Tibial nerve (tissue), 4 donors: Measurements from ENCODE around the gene APOL6. TPM values are rescaled to one million over a fixed set of nuclear protein-coding genes. Genes with fewer than 3 reads are reported as not detected.

Experiments
- DNase-seq, 2 donors: peaks; one replicate each; pipeline ENCODE4 v3.0.0-alpha.2; 2019; ENCODE audit warnings: low spot score in 2 of 2
- H3K27ac ChIP-seq, 4 donors: fragments of 200-600 bp; sonication (generic) in 3 of 4; one replicate each; pipeline ENCODE4 v1.5.1; 2017 to 2019; ENCODE audit warnings: mild to moderate bottlenecking in 1 of 4
- H3K27me3 ChIP-seq, 2 donors: fragments of 200-600 bp; sonication (generic) in 1 of 2; one replicate each; pipeline versions ENCODE4 v1.5.1 to v1.6.0; 2017 to 2019
- H3K36me3 ChIP-seq, 3 donors: fragments of 200-600 bp; sonication (generic); one replicate each; pipeline ENCODE4 v1.5.1; 2018 to 2019
- H3K4me1 ChIP-seq, 4 donors: fragments of 200-600 bp; sonication (generic) in 3 of 4; one replicate each; pipeline ENCODE4 v1.5.1; 2017 to 2019
- H3K4me3 ChIP-seq, 4 donors: fragments of 200-600 bp; sonication (generic) in 3 of 4; one replicate each; pipeline ENCODE4 v1.5.1; 2017 to 2019; ENCODE audit warnings: mild to moderate bottlenecking in 1 of 4, moderate library complexity in 1 of 4
- H3K9me3 ChIP-seq, 4 donors: fragments of 200-600 bp; sonication (generic) in 3 of 4; one replicate each; pipeline ENCODE4 v1.5.1; 2017 to 2019
- CTCF ChIP-seq, 5 experiments: fragments of 200-600 bp in 3 of 5; fragments of 450-650 bp in 2 of 5; sonication (generic) in 3 of 5; IDR thresholded peaks; one replicate each; pipeline ENCODE4 v1.5.1; 2016 to 2019; ENCODE audit warnings: antibody characterized with exemption in 5 of 5, mild to moderate bottlenecking in 3 of 5, moderate library complexity in 2 of 5
- EP300 ChIP-seq, 2 donors: sonication (generic); formaldehyde crosslinking; IDR thresholded peaks; one replicate each; pipeline ENCODE4 v1.6.1; 2017; ENCODE audit warnings: antibody characterized with exemption in 2 of 2, mild to moderate bottlenecking in 1 of 2
- POLR2A ChIP-seq, 2 donors: fragments of 450-650 bp; IDR thresholded peaks; one replicate each; pipeline ENCODE4 v1.6.1; 2017; ENCODE audit warnings: antibody characterized with exemption in 2 of 2, mild to moderate bottlenecking in 2 of 2, moderate library complexity in 2 of 2
- WGBS, 2 donors: methylation state at CpG; one replicate each; pipeline ENCODE4 v1.1.5; 2018; 5-methylcytosine and 5-hydroxymethylcytosine counted together
- total RNA-seq, 4 donors: library from RNA; depleted of rRNA; stranded (reverse); fragments of >200 nt; gene quantifications; one replicate each; pipeline ENCODE4 v1.1.0, GENCODE V29; 2016

APOL6 gene
- total RNA-seq, 4 donors from 2014 or later, result 9.2 to 24.9 (median 19.6) TPM

- no peaks in the 10 kb centered on the region for H3K36me3 ChIP-seq
- no peak overlapping the region for H3K4me3 ChIP-seq
- no peaks in the 10 kb centered on the region for H3K9me3 ChIP-seq
- TF ChIP-seq POLR2A (IDR thresholded peaks at IDR 0.05), result no peak
- TF ChIP-seq EP300 (IDR thresholded peaks at IDR 0.05), result no peak
- TF ChIP-seq CTCF (IDR thresholded peaks at IDR 0.05), result no peak
- no peaks in the 10 kb centered on the region for H3K4me1 ChIP-seq
- no peaks in the 10 kb centered on the region for H3K27me3 ChIP-seq
- DNase-seq, result no peak
- H3K27ac ChIP-seq, result no peak overlapping the region
- WGBS, 2 donors, result 75 to 80% methylated on average over 11 of the region's 11 CpGs
These were observed 40.2 kb upstream of the APOL6 start for GRCh38 chr22:35608088-35608487.

- H3K36me3 ChIP-seq, result no peaks in the 10 kb centered on the region
- TF ChIP-seq POLR2A (IDR thresholded peaks at IDR 0.05) (no peak), CTCF (IDR thresholded peaks at IDR 0.05) (no peak), EP300 (IDR thresholded peaks at IDR 0.05) (no peak)
- H3K9me3 ChIP-seq, result no peaks in the 10 kb centered on the region
- no peak overlapping the region for H3K4me3 ChIP-seq
- no peak overlapping the region for H3K27ac ChIP-seq
- H3K27me3 ChIP-seq, result no peaks in the 10 kb centered on the region
- no peaks in the 10 kb centered on the region for H3K4me1 ChIP-seq
- DNase-seq, result no peak
- WGBS, 2 donors, result 92% methylated on average over 9 of the region's 9 CpGs
These were observed 39.0 kb upstream of the APOL6 start for GRCh38 chr22:35609261-35609660.

- Histone ChIP-seq H3K27me3 (no peaks in the 10 kb centered on the region), H3K27ac (no peak overlapping the region), H3K4me3 (no peak overlapping the region), H3K36me3 (no peaks in the 10 kb centered on the region), H3K9me3 (no peaks in the 10 kb centered on the region), H3K4me1 (no peaks in the 10 kb centered on the region)
- DNase-seq, result no peak
- TF ChIP-seq CTCF (IDR thresholded peaks at IDR 0.05) (no peak), POLR2A (IDR thresholded peaks at IDR 0.05) (no peak), EP300 (IDR thresholded peaks at IDR 0.05) (no peak)
- 74 to 90% methylated on average over 4 of the region's 4 CpGs for WGBS, 2 donors
These were observed 38.5 kb upstream of the APOL6 start for GRCh38 chr22:35609761-35610160.

GRCh38 chr22:35610741-35611140, 37.5 kb upstream of the APOL6 start:
- no peak for TF ChIP-seq EP300 (IDR thresholded peaks at IDR 0.05)
- Histone ChIP-seq H3K9me3 (no peaks in the 10 kb centered on the region), H3K4me3 (no peak overlapping the region), H3K27me3 (no peaks in the 10 kb centered on the region), H3K4me1 (no peaks in the 10 kb centered on the region), H3K36me3 (no peaks in the 10 kb centered on the region), H3K27ac (no peak overlapping the region)
- 74 to 85% methylated on average over 10 of the region's 10 CpGs for WGBS, 2 donors
- no peak for DNase-seq

- H3K4me1 ChIP-seq, result no peaks in the 10 kb centered on the region
- no peak overlapping the region for H3K27ac ChIP-seq
- no peak for DNase-seq
- H3K4me3 ChIP-seq, result no peak overlapping the region
- 89 to 91% methylated on average over 6 of the region's 6 CpGs for WGBS, 2 donors
- no peaks in the 10 kb centered on the region for H3K9me3 ChIP-seq
- no peaks in the 10 kb centered on the region for H3K27me3 ChIP-seq
- TF ChIP-seq CTCF (IDR thresholded peaks at IDR 0.05), result no peak
- no peak for TF ChIP-seq EP300 (IDR thresholded peaks at IDR 0.05)
- no peak for TF ChIP-seq POLR2A (IDR thresholded peaks at IDR 0.05)
- H3K36me3 ChIP-seq, result no peaks in the 10 kb centered on the region
These were observed 36.9 kb upstream of the APOL6 start for GRCh38 chr22:35611200-35611890.
